ENCODE data around the gene NR4A3. TPM values are rescaled to one million over a fixed set of nuclear protein-coding genes. Genes with fewer than 3 reads are reported as not detected.
A peak's percentile ranks its signal among the peaks of the same experiment; 100 is the strongest.

The NR4A3 gene
- total and polyA plus RNA-seq, 2 experiments from 2014 or later, result 2.4 to 2.9 TPM

DNA sequence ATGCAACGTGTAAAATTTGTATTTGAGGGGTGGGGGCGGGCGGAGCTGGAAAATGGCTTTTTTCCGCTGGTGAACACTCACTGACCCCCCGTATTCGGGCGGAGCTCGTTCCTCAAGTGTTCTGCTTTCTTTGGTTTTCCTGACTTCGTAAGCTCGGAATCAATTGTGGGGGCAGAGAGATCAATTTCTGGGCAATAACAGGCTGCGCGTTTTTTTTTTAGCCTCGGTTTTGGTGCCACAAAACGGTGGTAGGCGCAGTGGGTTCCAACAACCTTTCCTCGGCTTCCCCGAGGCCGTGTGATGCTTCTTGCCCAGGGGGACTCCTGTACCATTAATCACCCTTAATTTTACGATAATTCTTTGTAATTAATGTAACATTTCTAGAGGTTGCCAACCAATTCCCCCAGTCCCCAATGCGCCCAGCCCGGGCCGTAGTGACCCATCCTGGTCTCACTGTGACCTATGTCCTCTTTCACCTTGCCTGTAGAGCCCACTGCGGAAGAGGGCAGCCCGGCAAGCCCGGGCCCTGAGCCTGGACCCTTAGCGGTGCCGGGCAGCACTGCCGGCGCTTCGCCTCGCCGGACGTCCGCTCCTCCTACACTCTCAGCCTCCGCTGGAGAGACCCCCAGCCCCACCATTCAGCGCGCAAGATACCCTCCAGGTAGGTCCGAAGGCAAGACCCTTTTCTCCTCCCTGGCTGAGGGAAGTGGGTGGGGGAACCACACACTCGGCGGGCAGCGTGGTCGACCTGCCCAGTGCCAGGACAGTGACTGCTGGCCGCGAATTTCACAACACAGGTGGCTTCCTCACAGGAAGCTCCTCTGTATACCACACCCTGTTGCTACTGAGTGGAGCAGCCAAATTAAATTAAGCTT, 3.7 kb downstream of the NR4A3 start:
- Histone ChIP-seq H3K27me3 (peaks cover 76% of the 10 kb centered on the region), H3K27ac (no peak overlapping the region), H3K4me2 (peak overlapping the region; percentile 94), H3K4me1 (ENCODE audit: insufficient read depth) (peaks cover 22% of the 10 kb centered on the region), H3K9me2 (replicated peaks; ENCODE audit: insufficient read depth) (no peaks in the 10 kb centered on the region), H3K9me3 (ENCODE audit: low read depth) (no peaks in the 10 kb centered on the region), H3K79me2 (no peaks in the 10 kb centered on the region), H3K4me3 (peak overlapping the region; percentile 87), H4K20me1 (ENCODE audit: insufficient read depth, poor library complexity, severe bottlenecking) (no peaks in the 10 kb centered on the region), H3K36me3 (replicated peaks; ENCODE audit: insufficient read depth, low read depth) (no peaks in the 10 kb centered on the region), H2AFZ (no peak overlapping the region)
- DNase-seq (ENCODE audit: low spot score), result no peak
- WGBS (ENCODE audit: low lambda C conversion rate, missing lambda C conversion rate), result 11% methylated on average over 44 of the region's 44 CpGs
- TF ChIP-seq, protein P1, sequence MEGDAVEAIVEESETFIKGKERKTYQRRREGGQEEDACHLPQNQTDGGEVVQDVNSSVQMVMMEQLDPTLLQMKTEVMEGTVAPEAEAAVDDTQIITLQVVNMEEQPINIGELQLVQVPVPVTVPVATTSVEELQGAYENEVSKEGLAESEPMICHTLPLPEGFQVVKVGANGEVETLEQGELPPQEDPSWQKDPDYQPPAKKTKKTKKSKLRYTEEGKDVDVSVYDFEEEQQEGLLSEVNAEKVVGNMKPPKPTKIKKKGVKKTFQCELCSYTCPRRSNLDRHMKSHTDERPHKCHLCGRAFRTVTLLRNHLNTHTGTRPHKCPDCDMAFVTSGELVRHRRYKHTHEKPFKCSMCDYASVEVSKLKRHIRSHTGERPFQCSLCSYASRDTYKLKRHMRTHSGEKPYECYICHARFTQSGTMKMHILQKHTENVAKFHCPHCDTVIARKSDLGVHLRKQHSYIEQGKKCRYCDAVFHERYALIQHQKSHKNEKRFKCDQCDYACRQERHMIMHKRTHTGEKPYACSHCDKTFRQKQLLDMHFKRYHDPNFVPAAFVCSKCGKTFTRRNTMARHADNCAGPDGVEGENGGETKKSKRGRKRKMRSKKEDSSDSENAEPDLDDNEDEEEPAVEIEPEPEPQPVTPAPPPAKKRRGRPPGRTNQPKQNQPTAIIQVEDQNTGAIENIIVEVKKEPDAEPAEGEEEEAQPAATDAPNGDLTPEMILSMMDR (IDR thresholded peaks at IDR 0.05; ENCODE audit: poor library complexity), result no peak
- TF ChIP-seq EZH2 (IDR thresholded peaks at IDR 0.05; ENCODE audit: borderline replicate concordance), result peak; percentile 90

DNA sequence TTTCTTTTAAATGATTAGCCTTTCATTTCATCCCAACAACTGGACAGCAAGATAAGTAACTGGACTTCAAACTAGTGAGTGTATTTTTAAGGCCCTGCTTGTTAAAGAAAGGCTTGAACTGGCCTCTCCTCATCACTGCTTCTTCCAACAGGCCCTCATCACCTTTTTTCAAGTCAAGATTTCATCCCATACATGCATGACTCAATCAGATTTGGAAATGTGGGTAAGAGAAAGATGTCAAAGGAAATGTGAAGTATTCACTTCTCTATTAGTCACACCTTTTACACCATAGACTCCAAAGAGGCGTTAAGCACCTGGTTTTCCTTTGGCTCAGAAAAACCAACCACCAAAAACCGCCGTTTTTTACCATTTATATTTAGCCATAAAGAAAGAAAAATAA, 4.9 kb downstream of the NR4A3 start:
- WGBS (ENCODE audit: low lambda C conversion rate, missing lambda C conversion rate), result 76% methylated on average over 3 of the region's 3 CpGs
- Histone ChIP-seq H3K4me3 (no peak overlapping the region), H3K79me2 (no peaks in the 10 kb centered on the region), H2AFZ (no peak overlapping the region), H3K9me2 (replicated peaks; ENCODE audit: insufficient read depth) (no peaks in the 10 kb centered on the region), H3K36me3 (replicated peaks; ENCODE audit: insufficient read depth, low read depth) (no peaks in the 10 kb centered on the region), H4K20me1 (ENCODE audit: insufficient read depth, poor library complexity, severe bottlenecking) (no peaks in the 10 kb centered on the region), H3K4me2 (no peak overlapping the region), H3K9me3 (ENCODE audit: low read depth) (no peaks in the 10 kb centered on the region), H3K27ac (no peak overlapping the region), H3K4me1 (ENCODE audit: insufficient read depth) (peaks cover 18% of the 10 kb centered on the region), H3K27me3 (peaks cover 88% of the 10 kb centered on the region)
- no peak for DNase-seq (ENCODE audit: low spot score)
- TF ChIP-seq EZH2phosphoT487 (IDR thresholded peaks at IDR 0.05; ENCODE audit: low read depth, severe bottlenecking, unreplicated experiment), result no peak
- TF ChIP-seq, protein P1 (IDR thresholded peaks at IDR 0.05; ENCODE audit: poor library complexity), result no peak
- TF ChIP-seq EZH2 (IDR thresholded peaks at IDR 0.05; ENCODE audit: borderline replicate concordance), result no peak

DNA sequence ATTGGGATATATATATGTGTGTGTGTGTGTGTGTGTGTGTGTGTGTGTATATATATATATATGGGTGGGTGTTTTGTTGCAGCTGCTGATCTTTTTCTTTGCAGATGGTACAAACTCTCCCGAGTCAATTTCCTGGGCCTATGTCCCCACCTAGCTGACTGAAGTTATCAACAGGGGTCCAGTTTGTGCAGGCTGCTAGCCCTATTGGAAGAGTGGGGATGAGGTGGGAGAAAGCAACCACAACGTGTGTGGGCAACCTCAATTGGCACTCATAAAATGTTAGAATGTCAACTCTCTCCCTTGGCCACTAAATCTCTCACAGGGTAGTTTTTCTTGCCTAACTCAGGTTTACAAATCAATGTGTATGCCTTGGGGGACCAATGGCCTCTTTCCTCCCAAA, 5.6 kb downstream of the NR4A3 start:
- H3K27ac ChIP-seq, result no peak overlapping the region
- no peaks in the 10 kb centered on the region for H3K9me2 ChIP-seq (replicated peaks; ENCODE audit: insufficient read depth)
- peaks cover 18% of the 10 kb centered on the region for H3K4me1 ChIP-seq (ENCODE audit: insufficient read depth)
- H3K79me2 ChIP-seq, result no peaks in the 10 kb centered on the region
- no peaks in the 10 kb centered on the region for H3K36me3 ChIP-seq (replicated peaks; ENCODE audit: insufficient read depth, low read depth)
- no peaks in the 10 kb centered on the region for H3K9me3 ChIP-seq (ENCODE audit: low read depth)
- H3K27me3 ChIP-seq, result peaks cover 94% of the 10 kb centered on the region
- no peak overlapping the region for H3K4me2 ChIP-seq
- WGBS (ENCODE audit: low lambda C conversion rate, missing lambda C conversion rate), result 61% methylated on average over 2 of the region's 2 CpGs
- no peak overlapping the region for H3K4me3 ChIP-seq
- DNase-seq (ENCODE audit: low spot score), result no peak
- H2AFZ ChIP-seq, result no peak overlapping the region
- TF ChIP-seq, protein P1 (IDR thresholded peaks at IDR 0.05; ENCODE audit: poor library complexity), result no peak
- TF ChIP-seq EZH2phosphoT487 (IDR thresholded peaks at IDR 0.05; ENCODE audit: low read depth, severe bottlenecking, unreplicated experiment) (no peak), EZH2 (IDR thresholded peaks at IDR 0.05; ENCODE audit: borderline replicate concordance) (no peak)
- H4K20me1 ChIP-seq (ENCODE audit: insufficient read depth, poor library complexity, severe bottlenecking), result no peaks in the 10 kb centered on the region

All from hepatocyte (in vitro differentiated cells).